HG03175 (cell line): Measurements from ENCODE around the gene UBE2I.

ENCODE experiments used
- ATAC-seq: cut with Tn5 transposase; IDR thresholded peaks from one replicate; pipeline ENCODE4 v1.9.1; 2021; ENCODE audit warnings: mild to moderate bottlenecking, moderate library complexity; ENCODE audit not compliant: unreplicated experiment

The UBE2I gene

GRCh38 chr16:1277151-1277598 lies 32.3 kb upstream of the UBE2I start:
- ATAC-seq = no peak

- no peak for ATAC-seq
Observed at GRCh38 chr16:1277617-1278282, 31.7 kb upstream of the UBE2I start.

- ATAC-seq = no peak
Observed at GRCh38 chr16:1278477-1278876, 31.0 kb upstream of the UBE2I start.

DNA sequence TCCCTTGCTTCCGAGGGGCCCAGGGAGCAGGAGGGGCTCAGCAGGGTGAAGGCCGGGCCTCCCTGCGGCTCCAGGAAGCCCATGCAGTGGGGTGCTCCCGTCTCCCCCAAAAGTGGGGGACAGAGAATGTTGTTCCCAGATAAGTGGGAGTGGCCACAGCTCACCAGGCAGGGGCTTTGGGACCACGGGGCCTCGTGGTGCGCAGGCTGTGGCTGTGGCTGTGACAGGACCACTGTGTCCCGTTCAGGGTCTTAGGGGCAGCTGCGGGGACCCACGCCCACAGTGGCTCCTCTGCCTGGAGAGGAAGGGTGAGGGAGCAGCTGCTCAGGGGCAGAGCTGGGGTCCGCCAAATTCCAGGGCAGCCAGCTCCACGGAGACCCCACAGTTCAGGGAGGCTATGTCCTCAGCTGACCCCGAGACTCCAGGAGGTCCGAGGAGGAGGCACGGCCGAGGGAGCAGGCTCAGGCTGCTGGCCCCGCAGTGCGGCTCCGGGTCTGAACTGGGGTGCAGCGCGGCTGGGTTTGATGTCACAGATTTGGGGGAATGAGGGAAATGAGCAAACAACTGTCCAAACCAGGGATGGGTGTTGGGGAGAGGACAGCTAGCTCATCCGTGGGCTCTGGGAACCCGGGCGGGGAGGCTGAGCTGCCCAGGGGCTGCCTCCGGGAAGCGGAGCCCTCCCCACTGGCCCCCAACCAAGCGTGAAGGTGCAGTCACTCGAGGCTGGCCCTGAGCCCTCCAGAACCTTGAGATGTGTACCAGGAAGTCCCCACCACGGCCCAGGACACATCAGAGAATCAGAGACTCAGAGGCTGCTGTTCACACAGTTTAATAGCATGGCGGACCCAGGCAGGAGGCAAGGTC lies 30.1 kb upstream of the UBE2I start:
- no peak for ATAC-seq

GRCh38 chr16:1279945-1280589 lies 29.4 kb upstream of the UBE2I start:
- no peak for ATAC-seq

DNA sequence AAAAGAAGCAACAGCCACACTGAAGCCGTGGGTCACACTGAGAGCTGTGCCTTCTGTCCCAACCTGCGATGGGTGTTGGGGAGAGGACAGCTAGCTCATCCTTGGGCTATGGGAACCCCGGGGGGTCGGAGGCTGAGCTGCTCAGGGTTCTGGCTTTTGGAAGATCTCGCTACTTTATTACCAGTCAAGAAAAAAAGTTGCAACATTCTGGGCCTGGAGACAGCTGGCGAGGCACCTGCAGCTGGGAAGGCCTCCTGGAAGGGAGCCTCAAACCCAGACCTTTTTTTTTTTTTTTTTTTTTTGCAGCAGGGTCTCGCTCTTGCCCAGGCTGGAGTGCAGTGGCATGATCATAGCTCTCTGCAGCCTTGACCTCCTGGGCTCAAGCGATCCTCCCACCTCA lies 28.7 kb upstream of the UBE2I start:
- ATAC-seq = no peak

- no peak for ATAC-seq
Observed at GRCh38 chr16:1281517-1281916, 27.9 kb upstream of the UBE2I start.

DNA sequence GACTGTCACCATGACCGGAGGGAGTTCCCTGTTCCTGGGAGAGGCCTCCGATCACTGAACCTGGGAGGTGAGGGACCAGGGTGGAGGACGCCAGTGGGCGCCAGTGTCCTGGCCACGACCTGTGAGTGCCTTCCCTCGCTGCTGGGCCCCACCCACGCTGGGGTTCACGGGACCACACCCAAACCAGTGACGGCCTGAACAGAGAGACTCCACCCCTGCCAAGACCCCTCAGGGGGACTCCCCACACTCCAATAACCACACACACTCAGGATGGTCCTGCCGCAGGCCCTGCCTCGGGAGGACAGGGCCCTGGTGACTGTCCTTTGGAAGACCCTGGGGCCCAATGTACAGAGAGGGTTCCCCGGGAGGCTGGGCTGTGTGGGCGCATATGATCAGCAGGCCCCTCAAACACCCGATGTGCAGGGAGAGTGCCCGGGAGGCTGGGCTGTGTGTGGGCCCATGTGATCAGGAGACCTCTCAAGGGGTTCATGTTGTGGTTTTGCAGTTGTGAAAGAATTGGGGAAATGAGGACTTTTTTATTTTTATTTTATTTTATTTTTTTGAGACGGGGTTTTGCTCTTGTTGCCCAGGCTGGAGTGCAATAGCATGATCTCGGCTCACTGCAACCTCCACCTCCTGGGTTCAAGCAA lies 27.0 kb upstream of the UBE2I start:
- ATAC-seq = no peak

DNA sequence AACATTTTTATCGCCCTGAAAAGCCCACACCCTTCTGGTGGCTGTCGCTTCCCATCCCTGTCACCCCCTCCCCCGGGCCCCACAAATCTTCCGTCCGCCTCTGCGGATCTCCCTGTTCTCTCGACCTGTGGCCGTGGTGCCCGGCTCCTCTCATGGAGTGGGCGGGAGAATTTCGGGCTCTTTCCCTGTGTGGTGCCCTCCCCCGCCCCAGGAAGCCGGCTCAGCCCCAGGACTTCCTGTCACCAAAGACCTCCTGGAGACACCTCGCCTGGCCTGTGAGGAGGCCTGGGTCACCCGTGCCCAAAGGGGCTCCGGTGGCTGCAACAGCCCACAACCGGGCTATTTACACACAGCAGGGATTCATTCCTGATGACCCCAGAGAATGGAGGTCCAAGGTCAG lies 26.1 kb upstream of the UBE2I start:
- ATAC-seq = no peak

DNA sequence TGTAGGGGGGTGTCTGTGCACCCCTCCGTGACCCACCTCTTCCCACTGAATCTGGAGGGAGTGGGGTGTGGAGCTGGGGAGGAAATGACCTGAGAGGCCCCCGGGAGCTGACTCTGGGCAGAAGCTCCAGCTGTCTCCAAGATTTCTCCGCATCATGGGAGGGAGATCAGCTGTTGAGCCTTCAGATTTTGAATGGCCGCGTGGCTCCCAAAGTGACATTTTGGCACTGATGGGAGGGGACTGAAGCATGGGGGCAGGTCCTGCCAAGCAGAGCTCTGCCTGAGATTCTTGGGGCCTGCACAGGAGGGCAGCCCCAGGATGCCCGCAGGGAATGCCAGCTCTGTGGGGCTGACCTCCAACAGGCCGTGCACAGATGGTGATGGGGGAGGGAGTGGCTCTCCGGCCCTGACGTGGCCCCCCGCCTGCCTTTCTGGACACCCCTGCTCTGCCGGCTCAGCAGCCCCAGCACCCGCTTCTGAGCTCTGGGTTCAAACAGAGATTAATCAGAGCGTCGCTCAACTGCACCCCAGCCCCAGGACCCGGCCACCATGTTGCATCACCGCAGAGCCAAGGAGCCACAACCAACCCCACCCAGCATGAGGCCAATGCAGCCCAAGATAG lies 25.3 kb upstream of the UBE2I start:
- no peak for ATAC-seq

- no peak for ATAC-seq
Observed at GRCh38 chr16:1285669-1286512, 23.5 kb upstream of the UBE2I start.

GRCh38 chr16:1286513-1287094 lies 22.8 kb upstream of the UBE2I start:
- ATAC-seq = no peak

DNA sequence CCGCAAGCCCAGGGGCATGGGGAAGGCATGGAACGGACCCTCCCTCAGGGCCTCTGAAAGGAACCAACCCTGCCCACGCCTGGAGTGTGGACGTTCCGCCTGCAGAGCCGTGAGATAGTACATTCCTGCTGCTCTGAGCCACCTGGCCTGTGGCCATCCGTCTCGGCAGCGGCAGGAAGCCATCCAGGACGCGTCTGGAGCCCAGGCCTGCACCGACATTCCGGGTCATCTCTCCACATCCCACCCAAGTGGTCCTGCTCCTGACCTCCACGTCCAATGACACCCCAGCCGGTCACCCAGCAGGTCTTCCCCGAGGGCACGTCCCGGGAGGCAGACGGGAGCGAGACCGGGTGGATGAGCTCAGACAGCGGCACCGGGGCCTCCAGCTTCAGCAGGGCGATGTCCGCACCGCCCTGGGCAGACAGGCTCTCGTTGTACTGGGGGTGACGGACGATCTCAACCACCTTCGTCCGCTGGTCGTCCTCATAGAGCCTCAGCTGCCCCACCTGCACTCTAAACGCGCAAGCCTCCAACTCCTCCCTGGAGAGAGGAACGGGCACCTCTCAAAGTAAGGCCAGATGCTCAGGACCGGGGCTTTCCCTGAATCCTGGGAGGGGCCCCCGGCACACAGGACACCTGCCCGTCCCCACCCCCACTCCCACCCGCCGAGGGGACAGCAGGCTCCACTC lies 21.3 kb upstream of the UBE2I start:
- no peak for ATAC-seq

DNA sequence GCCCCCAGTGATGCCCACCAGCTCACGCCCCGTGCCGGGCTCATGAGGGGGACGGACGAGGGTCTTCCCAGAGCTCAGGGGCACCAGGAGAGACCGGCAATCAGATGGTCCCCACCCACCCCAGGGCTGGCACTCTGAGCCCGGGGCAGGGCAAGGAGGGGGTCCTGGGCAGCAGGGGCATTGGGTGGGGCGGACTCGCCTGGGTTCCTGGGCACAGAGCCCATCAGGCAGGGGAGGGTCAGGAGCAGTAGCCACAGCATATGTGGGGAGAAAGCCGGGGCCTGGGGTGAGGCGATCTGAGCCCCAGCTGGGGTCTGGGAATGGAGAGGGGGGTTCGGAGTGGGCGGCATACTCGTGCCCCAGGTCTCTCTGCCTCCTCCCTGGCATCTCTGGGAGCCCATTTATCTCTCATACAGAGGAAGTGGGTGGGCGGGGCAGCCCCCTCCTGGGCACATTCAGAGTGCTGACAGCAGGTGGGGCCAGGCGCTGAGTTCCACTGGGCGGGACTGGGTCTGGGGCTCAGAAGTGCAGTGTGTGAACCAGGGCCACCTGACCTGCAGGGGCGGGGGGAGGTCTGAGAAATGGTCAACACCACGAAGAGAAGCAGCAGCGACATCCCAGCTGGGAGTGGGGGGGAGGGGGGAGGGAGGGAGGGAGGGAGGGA lies 20.5 kb upstream of the UBE2I start:
- ATAC-seq = no peak

GRCh38 chr16:1289477-1289866 lies 20.0 kb upstream of the UBE2I start:
- no peak for ATAC-seq

DNA sequence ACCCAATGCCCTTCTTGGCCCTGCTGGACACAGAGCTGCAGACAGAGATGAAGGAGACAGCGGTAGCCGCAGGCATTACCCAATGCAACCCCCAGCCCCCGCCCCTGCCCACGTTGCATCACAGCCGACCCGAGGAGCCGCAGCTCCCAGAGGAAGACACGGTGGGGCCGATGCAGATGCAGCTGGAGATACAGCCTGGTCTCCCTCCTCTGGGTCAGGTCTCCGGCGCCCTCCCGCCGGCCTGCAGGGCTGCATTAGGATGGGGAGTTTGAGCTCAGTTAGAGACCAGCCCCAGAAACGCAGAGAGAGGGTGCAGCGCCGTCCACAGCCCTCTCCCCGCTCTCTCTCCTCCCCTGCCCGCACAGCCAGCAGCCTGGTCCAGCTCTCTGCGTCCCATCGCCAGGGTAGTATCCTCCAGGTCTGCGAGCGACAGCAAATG lies 19.4 kb upstream of the UBE2I start:
- ATAC-seq = no peak

GRCh38 chr16:1290860-1291575 lies 18.4 kb upstream of the UBE2I start:
- ATAC-seq = no peak

GRCh38 chr16:1291576-1291974 lies 17.9 kb upstream of the UBE2I start:
- no peak for ATAC-seq
